ENCODE data around the gene PYGO2. TPM values are rescaled to one million over a fixed set of nuclear protein-coding genes. Genes with fewer than 3 reads are reported as not detected.

The PYGO2 gene
- total RNA-seq, 2 experiments from 2014 or later, result 44.3 to 47.3 TPM

DNA sequence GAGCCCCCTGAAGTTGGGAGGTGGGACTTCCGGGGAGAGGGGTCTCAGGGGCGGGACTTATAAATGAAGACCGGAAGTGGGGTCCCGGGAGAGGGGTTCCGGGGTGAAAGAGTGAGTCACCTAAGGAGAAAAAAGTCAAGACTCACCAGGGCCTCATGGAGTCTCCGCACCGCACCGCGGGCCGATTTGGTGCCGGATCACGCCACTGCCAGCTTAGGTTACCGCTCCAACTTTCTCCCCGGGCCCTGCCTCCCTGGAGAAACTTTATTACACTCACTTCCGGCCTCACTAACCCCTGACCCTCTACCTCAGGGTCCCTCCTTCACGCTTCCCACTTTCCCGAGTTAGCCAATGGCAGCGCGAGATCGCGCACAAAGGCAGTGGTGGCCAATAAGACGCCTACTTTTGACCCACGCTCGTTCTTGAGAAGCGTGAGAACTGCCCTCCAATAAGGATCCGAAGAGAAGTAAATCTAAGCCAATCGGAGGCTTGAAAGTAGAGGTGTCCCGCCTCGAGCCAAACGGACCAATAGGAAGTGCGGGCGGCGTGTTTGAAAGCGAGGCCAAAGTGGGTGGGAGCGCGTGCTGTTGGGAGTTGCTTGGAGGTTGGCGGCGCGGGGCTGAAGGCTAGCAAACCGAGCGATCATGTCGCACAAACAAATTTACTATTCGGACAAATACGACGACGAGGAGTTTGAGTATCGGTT, 12.7 kb upstream of the PYGO2 start, which contains the start of gene CKS1B:
CKS1B (plus strand) TSS at position 580 of the 706 bp plus-strand sequence; CDS start at position 645, 65 bp downstream.
- H3K27ac ChIP-seq (ENCODE audit: low read depth, low read length, poor library complexity, severe bottlenecking), result peak within 1 kb of the TSS; percentile 89
- peak within 1 kb of the TSS; percentile 20; the same call in 1 of the 2 replicates for H2AFZ ChIP-seq (ENCODE audit: low read length)
- no peaks in the 10 kb centered on the region for H3K9me2 ChIP-seq (ENCODE audit: insufficient read depth, low read length)
- ChIA-PET CTCF (ENCODE audit: unreplicated experiment) (no interaction called here), POLR2A (interaction anchor here (0.5 to 1.7 kb wide), 10 partner anchors 16 to 338 kb away, joined by 3 to 6 read pairs (median 3); partner anchors contain the start of genes EFNA4, KCNN3, LENEP and PBXIP1)
- peak; percentile 100 for DNase-seq (ENCODE audit: low spot score)
- H3K4me2 ChIP-seq (ENCODE audit: low read length), result peak within 1 kb of the TSS; percentile 86
- intact Hi-C loops (cut with micrococcal nuclease; ENCODE audit: unreplicated experiment), result loop anchor here (1.0 kb wide), 2 partner anchors 13 to 25 kb away; partner anchors contain the start of gene PYGO2
- H3K9me3 ChIP-seq (ENCODE audit: low read length), result no peaks in the 10 kb centered on the region
- peaks cover 15% of the 10 kb centered on the region; the same call in 1 of the 2 replicates for H4K20me1 ChIP-seq (ENCODE audit: insufficient read depth, low read length)
- H3K4me1 ChIP-seq (ENCODE audit: insufficient read depth, low read length, poor library complexity, severe bottlenecking), result peaks cover 52% of the 10 kb centered on the region
- H3K79me2 ChIP-seq (ENCODE audit: insufficient read depth, low read depth, low read length), result peaks cover 72% of the 10 kb centered on the region
- TF ChIP-seq, protein P1, sequence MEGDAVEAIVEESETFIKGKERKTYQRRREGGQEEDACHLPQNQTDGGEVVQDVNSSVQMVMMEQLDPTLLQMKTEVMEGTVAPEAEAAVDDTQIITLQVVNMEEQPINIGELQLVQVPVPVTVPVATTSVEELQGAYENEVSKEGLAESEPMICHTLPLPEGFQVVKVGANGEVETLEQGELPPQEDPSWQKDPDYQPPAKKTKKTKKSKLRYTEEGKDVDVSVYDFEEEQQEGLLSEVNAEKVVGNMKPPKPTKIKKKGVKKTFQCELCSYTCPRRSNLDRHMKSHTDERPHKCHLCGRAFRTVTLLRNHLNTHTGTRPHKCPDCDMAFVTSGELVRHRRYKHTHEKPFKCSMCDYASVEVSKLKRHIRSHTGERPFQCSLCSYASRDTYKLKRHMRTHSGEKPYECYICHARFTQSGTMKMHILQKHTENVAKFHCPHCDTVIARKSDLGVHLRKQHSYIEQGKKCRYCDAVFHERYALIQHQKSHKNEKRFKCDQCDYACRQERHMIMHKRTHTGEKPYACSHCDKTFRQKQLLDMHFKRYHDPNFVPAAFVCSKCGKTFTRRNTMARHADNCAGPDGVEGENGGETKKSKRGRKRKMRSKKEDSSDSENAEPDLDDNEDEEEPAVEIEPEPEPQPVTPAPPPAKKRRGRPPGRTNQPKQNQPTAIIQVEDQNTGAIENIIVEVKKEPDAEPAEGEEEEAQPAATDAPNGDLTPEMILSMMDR (conservative IDR thresholded peaks at IDR 0.05; ENCODE audit: low read length), result no peak
- no peak for TF ChIP-seq EZH2phosphoT487 (IDR thresholded peaks at IDR 0.05; ENCODE audit: borderline replicate concordance, low read depth, low read length)
- peak within 1 kb of the TSS; percentile 83 for H3K4me3 ChIP-seq (ENCODE audit: low read depth, low read length, poor library complexity, severe bottlenecking)
- no TSS peak for BruUV-seq (replicated peaks)
- peaks cover 50% of the 10 kb centered on the region for H3K36me3 ChIP-seq (ENCODE audit: insufficient read depth, low read length)

DNA sequence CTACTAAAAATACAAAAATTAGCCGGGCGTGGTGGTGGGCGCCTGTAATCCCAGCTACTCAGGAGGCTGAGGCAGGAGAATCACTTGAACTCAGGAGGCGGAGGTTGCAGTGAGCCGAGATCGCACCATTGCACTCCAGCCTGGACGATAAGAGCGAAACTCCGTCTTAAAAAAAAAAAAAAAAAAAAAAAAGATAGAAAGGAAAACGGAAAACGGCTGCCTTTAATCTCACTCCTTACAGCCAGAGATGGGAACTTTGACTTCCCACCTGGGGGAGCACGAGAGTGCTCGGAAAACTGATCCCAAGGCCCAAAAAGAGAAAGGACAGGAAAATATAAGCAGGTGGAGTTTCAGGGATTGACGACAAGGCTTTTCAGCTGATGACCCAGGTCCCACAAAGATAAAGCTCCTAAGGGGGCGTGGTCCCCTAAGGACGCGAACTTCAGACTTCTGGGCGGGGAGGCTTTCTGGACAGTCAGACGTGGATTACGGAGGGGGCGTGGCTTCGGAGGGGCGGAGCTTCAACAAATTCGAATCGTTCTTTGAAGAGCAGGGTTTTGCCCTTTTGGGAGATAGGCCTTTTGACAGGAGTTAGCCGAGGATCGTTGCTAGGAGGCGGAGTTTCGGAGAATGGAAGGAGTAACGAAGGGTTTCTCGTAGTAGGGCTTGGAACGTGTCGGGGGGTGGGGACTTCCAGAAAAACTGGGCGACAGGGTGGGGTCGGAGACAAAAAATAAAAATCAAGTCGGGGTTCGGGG, 11.9 kb upstream of the PYGO2 start:
- TSS peak; percentile 73 for BruUV-seq (replicated peaks)
- Histone ChIP-seq H3K9me3 (ENCODE audit: low read length) (no peaks in the 10 kb centered on the region), H2AFZ (ENCODE audit: low read length) (peak overlapping the region; percentile 20; the same call in 1 of the 2 replicates), H3K27ac (ENCODE audit: low read depth, low read length, poor library complexity, severe bottlenecking) (peak overlapping the region; percentile 89), H3K9me2 (ENCODE audit: insufficient read depth, low read length) (no peaks in the 10 kb centered on the region), H3K4me3 (ENCODE audit: low read depth, low read length, poor library complexity, severe bottlenecking) (peak overlapping the region; percentile 83), H3K79me2 (ENCODE audit: insufficient read depth, low read depth, low read length) (peaks cover 72% of the 10 kb centered on the region), H3K36me3 (ENCODE audit: insufficient read depth, low read length) (peaks cover 52% of the 10 kb centered on the region), H3K4me1 (ENCODE audit: insufficient read depth, low read length, poor library complexity, severe bottlenecking) (peaks cover 52% of the 10 kb centered on the region), H4K20me1 (ENCODE audit: insufficient read depth, low read length) (peaks cover 15% of the 10 kb centered on the region; the same call in 1 of the 2 replicates), H3K4me2 (ENCODE audit: low read length) (peak overlapping the region; percentile 86)
- peak; percentile 94 for DNase-seq (ENCODE audit: low spot score)
- ChIA-PET POLR2A (interaction anchor here (0.6 to 1.7 kb wide), 8 partner anchors 16 to 339 kb away, joined by 3 to 6 read pairs (median 4); partner anchors contain the start of genes EFNA4, KCNN3, LENEP and PBXIP1), CTCF (ENCODE audit: unreplicated experiment) (no interaction called here)
- intact Hi-C loops (cut with micrococcal nuclease; ENCODE audit: unreplicated experiment), result loop anchor here (1.0 kb wide), 2 partner anchors 12 to 26 kb away; partner anchors contain the start of gene PYGO2
- TF ChIP-seq, protein P1 (conservative IDR thresholded peaks at IDR 0.05; ENCODE audit: low read length), result peak; percentile 37; the same call in 1 of the 2 replicates
- TF ChIP-seq EZH2phosphoT487 (IDR thresholded peaks at IDR 0.05; ENCODE audit: borderline replicate concordance, low read depth, low read length), result no peak
